GM21737 (cell line): ENCODE measurements around the gene NEGR1.

Experiments used
- ATAC-seq: cut with Tn5 transposase; IDR thresholded peaks from one replicate; pipeline ENCODE4 v1.9.1; 2021; ENCODE audit warnings: mild to moderate bottlenecking, moderate library complexity; ENCODE audit not compliant: unreplicated experiment

NEGR1 gene

DNA sequence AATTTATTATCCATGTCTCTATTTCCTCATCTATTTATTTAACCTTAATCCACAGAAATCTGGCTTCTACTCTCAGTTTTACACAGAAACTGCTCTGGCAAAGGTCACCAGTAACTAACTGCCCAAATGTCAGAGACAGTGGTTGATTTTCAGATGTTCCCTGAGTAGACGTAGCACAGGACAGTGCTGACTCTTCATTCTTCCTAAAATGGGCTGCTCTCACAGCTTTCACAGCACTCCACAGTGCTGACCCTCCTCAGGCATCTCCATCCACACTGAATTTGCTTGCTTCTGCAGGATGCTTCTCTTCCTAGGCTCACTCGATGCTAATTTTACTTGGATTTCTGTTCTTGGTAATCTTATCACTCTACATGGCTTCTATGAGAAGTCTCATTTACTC, 693.3 kb downstream of the NEGR1 start:
- ATAC-seq = no peak

DNA sequence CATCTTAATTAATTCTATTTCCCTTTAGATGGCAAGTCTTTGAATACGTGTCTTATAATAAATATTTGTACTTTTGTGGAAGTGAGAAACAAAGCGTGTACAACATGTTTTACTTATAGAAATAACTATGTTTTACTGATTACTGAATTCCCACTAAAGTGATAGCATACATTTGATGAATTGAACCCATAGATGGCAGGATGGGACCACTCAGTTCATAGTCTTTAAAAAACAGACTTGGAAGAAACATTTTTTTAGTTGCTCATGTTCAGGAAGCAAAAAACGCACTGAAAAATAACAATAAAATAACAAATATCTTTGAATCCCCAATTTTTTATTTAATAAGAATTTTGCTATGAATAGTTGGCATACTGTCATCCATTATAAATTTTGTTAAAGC, 694.4 kb downstream of the NEGR1 start:
- no peak for ATAC-seq

DNA sequence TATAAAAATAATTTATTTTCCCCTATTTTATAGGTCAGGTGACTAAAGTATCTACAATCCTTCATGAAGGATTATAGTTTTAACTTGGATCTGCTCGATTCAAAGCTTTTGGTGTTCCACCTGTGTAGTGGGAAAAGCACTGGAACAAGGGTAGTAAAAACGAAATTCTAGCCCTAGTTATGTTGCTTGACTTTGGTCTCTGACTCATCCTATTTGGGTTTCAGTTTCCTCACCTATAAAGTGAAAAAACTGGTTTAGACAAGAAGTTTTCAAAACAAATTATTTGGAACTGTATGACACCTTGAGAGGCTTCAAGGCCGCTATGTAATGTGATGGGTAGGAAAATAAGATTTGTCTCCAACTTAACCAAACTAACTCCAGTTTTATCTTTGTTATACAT, 696.3 kb downstream of the NEGR1 start:
- ATAC-seq = no peak

DNA sequence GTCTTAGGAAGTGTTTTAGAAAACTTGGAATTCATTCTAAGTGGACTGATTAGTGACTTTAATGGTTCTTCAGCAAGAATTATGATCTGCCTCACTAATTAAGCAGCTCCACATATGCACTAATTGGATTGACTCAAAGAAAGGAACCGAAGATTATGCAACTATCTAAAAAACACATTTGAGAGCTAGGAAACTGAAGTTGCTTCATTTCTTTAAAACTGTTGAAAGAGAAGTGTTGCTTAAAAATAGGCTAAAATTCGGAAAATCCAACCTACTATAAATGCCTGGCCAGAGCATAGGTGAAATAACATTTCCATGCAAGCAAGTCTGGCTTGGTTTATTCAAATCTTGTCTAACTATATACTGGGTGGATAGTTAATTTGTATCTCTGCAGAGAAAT, 698.6 kb downstream of the NEGR1 start:
- no peak for ATAC-seq

DNA sequence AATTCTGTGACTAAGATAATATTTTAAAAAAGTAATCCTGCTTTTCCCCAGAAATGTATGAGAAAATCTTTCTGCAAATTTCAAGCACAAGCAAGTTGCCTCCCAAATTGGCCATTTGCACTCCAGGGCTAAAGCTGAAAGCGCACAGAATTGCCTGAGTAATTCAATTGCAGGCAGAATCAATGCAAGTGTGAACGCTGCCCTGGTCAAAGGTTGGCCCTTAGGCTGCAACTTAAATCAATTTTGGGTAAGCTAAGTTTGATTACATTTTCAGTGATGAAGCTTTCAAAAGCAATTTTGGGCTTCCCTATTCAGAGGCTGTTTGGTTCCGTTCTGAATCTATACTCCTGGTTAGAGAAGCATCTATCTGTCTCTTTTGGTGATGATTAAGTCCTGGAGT, 699.7 kb downstream of the NEGR1 start:
- no peak for ATAC-seq

DNA sequence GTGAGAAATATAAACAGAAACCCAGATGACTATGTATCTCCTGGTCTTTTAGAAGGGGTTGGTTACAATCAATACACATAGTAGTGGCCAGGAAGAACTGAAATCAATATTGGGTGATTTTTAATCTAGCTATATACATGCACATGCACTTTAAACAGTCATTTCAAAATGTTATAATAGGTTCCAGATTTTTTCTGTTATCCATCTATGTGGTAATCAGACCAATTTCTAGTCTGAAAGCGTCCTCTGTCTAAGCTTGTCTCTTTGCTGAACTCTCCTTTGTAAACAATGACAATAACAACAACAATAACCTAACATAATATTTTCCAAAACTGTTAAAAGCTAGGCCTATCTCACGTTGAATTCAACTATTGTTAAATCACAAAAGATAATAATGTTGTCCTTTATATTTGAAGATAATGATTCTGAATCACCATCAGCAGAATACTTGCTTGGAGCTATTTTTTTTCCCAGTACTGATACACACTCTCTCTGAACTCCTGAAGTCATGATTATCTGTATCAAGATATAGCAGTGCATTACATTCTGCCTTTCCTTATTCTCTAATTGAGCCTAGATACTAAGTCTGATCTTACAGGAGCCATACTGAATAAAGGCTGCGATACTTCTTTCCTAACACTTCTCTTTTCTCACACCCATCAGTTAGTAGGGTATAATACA, 704.7 kb downstream of the NEGR1 start:
- ATAC-seq = no peak

DNA sequence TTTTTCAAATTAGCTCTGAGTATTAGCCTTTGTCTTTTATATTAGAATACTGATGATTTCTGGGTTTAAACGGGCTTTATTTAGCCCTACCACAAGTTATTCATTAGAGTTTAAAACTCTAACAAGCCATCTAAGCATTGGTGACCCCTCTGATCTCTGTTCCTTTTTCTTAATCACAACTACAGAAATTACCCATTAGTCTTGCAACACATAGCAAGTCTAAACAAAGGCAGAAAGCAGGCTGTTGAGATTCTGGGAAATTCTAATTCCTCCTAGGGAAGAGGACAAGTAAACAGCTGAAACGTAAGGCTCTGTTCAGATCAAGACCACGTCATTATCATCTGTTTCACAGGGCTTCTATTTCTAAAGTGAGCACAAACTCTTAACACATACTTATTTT, 710.3 kb downstream of the NEGR1 start:
- no peak for ATAC-seq

DNA sequence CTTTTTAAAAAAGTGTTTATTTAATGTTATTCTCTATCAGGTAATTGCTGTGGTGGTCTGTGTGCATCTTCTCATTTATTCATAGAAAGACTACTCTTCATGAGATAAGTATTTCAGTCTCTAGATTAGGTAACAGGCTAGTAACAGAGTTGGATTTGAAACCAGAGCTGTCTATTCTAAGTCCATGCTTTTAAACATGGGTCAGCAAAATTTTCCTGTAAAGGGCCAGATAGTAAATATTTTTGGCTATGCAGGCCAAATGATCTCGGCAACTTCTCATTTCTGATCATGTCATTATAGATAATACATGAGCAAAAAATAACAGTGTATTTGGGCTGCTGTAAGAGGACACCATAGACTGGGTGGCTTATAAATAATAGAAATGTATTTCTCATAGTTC, 715.9 kb downstream of the NEGR1 start:
- ATAC-seq = no peak

DNA sequence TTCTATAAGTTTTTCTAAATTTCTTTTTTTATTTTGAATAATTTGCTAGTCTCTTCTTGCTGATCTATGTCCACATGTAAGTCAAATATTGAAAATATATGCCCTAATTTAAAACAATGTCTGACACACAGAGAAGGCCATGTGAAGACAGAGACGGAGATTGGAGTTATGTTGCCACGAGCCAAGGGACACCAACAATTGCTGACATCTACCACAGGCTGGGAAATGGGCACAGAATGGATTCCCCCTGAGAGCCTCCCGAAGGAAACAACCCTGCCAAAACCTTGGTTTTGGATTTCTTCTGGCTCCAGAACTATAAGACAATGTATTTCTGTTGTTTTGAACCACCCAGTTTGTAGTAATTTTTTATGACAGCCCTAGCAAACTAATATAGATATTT, 716.5 kb downstream of the NEGR1 start:
- no peak for ATAC-seq

DNA sequence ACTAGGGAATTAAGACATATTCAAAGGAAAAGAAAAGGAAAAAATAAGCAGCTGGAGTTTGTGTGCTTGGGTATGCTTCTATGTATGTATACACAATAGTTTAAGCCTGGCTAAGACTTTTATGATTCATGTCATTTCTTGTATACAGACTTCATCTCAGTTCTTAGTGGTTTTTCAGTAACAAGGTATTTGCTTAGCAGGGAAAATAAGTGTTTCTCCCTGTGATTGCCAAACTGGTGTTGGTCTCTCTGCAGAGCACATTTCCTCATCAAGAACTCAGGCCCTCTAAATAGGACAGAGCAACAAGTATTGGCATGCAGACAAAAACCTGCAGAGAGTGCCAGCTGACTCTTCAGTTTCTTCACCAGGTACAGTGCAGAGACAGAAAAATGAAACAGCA, 717.1 kb downstream of the NEGR1 start:
- ATAC-seq = no peak

DNA sequence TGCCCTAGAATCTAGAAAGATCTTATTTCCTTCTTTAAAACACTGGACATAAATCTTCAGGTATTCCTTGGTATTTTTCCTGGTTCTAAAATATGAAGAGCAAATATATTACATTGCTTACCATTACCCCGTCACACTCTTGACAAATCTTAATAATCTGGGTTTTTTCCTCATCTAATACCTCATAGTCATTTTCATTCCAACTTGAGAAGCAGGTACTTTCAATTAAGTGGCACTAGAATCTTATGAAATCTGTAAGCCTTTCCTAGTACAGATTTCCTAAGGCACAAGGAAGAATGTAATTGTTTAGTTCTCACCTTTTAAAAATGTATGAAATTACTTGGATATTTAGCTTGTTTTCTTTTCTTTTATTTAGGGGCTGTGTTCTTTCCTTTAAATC, 720.0 kb downstream of the NEGR1 start:
- no peak for ATAC-seq

DNA sequence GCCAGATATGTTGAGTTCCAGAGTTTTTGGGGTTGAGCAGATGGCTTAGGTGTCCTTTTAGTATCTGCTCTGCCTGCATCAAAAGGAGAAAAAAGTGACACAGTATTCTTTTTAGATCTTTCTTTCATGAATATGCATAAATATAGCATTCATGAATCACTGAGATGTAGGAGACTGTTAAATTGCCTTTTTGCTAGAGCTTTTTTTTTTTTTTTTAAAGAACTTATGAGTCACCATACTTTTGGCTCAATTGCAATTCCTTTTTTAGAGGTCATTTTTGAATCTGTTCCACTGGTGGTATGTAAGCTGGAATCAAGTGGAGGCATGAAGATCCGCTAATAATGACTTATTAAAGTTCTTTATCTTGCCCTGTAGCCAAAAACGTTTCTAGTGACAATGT, 720.6 kb downstream of the NEGR1 start:
- ATAC-seq = no peak

DNA sequence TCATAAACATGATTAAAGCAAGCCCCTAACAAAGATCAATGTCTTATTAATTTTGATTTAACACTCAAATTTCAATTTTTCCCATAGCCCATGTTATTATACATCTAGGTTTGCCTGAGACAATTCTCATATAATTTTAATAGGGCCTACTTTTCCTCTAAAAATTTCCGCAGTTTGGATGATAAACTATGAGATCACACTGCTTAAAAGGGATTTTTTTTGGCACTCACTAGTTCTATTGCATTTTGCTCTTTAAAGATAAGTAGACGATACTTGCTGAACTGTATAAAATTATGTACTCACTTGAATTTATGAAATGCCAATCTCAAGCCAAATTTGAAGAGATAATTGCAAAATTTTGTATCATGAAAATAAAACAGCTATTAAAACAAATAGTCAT, 721.1 kb downstream of the NEGR1 start:
- no peak for ATAC-seq

DNA sequence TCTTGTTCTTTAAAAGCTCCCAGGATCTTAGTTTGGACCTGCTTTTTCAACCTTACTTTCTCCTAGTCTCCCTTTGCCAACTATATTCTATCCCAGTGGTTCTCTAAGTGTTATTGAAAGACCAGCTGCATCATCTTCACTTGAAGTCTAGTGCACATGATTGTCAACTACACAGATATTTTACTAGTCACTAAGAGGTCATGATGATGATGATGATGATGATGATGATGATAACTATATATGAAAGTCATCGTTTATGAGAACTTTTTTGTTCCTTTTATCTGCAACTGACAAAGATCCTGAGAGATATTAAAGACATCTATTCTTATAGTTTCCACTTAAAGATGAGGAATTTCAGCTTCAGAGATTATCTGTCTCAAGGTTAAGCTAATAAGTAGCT, 722.5 kb downstream of the NEGR1 start:
- no peak for ATAC-seq

DNA sequence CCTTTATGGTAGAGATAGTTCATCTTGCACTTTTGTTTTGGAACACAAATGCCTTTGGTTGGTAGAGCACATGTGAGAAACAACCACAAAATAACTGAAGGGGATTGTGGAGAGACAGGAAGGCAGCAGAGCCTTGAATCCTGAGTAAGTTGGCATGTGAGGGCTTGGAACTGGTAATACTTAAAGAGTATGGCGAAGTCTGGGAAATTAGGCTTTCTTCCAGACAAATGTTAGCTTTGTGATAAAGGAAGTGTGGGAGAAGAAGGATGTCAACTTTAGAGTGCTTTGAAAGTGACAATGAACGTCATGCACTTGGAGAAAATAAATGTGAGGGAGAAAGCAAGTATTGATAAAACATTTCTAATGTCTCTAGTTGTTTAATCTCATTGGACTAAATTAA, 725.2 kb downstream of the NEGR1 start:
- no peak for ATAC-seq

DNA sequence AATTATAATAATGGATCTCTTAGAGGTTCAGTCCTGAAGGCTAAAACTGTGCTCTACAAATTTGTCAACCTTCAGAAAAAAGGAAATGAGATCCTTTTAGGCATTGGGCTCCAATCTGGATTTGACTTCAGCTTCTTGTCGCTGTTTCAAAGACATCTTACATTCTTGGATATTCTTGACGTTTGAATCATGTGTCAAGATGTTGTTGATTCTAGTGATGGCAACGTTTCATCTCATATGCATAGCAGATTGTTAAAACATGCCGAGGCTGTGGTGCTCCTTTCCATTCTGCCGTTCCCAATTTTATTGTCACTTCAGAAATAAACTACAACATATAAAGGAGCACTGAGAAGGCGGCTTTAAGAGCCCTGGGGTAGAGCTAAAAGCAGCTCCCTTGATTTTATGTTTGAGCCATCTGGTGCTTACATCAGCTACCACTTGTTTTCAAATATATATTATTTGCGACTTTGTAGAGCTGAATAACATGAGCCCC, 733.9 kb downstream of the NEGR1 start:
- ATAC-seq = no peak

DNA sequence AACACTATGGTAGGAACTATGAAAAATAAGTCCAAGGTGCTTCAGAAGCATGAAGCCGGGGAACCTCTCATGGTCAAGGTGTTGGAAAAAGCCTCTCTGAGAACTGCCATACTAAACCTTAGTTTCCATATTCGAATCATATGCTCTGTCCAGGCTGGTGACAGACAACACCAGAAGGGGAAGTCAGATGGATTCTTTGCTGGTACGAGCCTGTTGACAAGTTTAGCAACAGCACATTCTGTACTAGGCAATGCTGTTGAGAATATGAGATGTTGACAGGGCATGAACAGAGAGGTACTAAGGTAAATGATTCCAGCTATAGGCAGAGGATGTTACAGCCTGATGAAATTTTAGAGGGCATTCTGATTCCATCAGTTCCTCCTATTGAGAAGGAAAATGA, 740.2 kb downstream of the NEGR1 start:
- no peak for ATAC-seq

DNA sequence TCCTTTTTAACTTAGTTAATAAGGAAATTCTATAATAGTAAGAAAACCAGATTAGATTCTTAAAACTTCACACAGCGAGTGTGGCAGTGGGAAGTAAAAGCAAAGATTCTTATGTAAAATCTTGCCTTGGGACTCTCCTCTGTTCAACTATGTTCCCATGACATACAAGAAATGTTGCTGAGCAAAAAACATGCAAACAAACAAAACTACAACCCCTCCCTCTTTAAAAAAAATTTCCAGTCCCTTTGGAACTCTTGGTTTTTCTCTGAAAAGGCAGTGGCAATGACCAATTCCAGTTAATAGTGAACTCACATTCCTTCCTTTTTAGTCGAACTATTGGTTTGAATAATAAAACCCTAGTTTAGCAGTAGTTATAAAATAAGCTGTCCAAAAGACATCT, 748.4 kb downstream of the NEGR1 start:
- ATAC-seq = no peak

DNA sequence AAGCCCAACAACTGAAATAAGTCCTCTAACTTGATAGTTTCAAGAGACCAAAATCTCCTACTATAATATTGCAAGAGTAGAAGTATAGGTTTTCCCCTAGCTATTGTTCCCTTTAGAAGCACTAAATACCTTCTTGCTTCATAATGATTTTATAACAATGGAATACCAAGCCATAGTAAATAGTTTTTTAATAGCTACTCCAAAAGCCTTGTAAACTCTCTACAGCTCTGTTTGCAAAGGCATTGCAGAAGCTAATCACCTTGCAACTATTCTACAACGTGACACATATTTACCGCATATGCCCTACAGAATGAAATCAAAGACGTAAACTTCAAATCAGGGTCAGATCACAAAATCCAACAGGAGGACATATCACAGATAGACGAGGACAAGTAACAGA, 750.0 kb downstream of the NEGR1 start:
- no peak for ATAC-seq

DNA sequence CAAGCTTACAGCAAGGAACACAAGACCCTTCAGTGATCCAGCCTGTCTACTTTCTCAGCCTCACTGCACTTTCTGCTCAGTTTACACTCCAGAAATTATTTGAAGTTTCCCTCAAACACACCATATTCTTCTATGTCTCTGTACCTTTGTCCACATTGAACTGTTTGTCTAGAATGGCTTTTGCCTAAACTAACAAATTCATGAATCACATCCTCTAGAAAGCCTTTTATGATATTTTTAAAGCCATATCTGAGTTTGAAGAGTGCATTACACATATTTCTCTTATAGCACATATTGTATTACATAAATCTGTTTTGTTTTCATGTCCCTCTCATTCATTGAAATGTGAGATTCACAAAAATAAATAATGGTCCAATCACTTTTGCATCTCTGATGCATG, 755.5 kb downstream of the NEGR1 start:
- no peak for ATAC-seq

DNA sequence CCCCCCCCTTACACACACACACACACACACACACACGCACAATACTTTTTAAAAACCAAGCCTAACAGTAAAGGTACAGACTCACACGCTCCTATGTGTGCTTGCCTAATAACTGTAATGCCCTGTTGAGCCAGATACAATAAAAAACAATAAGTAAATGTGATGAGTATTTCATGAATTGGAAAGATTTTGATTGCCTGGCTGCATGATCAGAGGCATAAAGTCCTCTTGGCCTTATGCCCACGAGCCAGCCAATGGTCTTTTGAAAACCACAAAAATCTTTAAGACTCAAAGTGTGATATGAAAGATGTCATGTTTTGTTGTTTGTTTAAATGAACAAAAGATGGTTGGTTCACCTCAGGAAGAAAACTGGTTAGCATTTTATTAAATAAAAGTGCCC, 759.6 kb downstream of the NEGR1 start:
- no peak for ATAC-seq

DNA sequence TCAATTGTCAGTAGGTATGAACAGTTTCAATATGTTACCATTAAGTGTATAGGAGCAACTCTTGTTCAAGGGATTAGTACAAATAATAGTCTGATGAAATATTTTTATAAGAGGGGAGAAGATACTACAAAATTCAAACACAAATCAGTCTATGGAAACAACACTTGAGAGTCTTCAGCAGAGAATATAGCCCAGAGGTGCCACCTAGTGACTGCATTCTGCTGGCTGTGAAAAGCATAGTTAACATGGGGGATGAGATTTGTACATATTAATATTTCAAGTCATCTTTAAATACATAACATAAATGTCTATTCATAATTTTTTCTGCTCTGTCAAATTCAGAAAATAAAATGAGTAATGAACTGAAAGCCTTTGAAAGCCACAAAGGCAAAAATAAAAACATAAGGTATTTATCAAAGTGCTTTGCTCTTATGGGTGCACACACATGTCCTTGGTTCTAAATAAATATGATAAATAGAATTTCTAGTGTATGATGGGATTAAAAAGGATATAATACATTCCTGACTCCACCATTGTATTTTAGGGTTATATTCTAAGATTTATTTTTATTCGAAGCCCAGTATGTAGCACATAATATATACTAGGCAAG, 760.6 kb downstream of the NEGR1 start:
- ATAC-seq = no peak

DNA sequence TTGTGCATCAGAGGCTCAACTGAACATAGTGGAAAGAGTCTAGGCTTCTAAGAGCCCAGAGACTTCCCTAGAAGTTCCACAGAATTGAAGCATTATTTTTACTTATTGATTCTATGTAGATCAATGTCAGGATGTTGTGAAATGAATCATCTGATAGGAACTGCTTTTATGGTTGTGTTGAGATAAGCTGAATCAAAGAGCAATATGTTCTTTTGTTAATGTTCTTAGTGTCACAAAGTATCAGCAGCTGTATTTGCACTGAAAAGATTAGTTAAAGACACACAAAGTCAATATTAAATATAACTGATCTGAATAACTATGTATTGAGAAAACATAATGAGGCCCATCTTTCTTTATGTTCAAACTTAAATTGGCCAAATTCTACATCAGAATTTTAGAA, 770.8 kb downstream of the NEGR1 start:
- ATAC-seq = no peak
